HG02973 (cell line): ENCODE measurements around the gene L3MBTL4.
"Not testable (repeated sequence)": the region's sequence is repeated elsewhere in the genome, so short reads cannot be mapped to it uniquely, and the experiment has no call there.

Experiments
- ATAC-seq: cut with Tn5 transposase; IDR thresholded peaks from one replicate; pipeline ENCODE4 v1.9.1; 2021; ENCODE audit warnings: moderate library complexity; ENCODE audit not compliant: unreplicated experiment

The L3MBTL4 gene

DNA sequence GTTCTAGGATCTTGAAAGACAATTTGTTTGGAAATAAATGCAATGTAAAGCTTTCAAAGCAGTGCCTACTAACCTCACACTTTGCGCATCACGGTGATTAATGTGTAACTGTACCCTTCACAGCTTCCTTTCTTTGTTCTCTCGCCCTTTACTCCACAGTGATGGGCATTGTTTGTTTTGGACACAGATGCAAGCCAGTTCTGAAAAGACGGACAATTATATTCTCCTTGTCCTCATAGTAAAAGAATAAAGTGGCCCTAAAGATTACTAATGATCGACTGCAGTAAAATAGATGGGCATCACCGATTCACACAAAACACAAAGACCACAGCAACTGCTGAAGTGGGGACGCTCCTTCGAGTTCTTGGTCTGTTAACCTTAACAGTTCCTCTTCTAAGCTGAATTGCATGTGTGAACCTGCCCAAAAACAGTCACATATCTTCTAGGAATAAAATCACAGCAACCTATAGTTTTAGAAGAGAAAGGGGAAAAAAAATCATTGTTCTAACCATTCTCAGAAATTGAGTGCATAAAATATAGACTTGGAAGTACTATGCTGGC, 7.7 kb downstream of the L3MBTL4 start:
- ATAC-seq: no peak

DNA sequence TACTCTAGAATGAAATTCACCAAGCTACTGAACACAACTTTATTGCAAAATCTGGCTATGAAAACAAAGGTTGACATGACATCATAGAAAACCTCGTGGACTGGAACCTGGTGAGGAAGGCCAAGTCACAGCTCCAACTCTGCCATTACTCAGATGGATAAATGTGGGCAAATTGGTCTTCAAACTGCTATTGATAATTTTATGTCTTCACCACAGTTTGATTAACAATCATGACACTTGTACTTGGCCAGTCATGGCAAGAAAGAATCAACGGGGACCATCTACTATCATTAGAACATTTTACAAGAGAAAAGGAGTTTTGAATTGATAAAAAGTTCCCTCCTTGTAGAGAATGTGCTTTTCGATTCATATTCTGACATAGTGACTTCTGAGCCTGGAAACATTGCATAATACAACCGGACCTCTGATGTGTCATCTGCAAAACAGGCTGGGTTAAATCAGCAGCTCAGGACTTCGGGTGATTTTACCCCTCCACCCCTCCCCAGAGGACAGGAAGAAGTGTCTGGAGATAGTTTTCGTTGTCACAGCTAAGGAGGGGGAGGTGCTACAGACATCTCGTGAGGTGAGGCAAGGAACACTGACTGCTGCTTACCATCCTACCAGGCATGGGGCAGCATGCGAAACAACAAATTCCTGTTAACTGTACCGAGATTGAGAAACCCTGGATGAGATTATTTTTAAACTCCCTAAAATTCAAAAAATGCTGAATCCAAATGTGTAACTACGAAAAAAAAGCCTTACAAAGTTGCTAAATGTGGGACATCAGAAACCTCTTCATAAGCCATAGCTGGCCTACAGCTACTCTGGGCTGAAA, 8.4 kb downstream of the L3MBTL4 start:
- ATAC-seq: no peak

DNA sequence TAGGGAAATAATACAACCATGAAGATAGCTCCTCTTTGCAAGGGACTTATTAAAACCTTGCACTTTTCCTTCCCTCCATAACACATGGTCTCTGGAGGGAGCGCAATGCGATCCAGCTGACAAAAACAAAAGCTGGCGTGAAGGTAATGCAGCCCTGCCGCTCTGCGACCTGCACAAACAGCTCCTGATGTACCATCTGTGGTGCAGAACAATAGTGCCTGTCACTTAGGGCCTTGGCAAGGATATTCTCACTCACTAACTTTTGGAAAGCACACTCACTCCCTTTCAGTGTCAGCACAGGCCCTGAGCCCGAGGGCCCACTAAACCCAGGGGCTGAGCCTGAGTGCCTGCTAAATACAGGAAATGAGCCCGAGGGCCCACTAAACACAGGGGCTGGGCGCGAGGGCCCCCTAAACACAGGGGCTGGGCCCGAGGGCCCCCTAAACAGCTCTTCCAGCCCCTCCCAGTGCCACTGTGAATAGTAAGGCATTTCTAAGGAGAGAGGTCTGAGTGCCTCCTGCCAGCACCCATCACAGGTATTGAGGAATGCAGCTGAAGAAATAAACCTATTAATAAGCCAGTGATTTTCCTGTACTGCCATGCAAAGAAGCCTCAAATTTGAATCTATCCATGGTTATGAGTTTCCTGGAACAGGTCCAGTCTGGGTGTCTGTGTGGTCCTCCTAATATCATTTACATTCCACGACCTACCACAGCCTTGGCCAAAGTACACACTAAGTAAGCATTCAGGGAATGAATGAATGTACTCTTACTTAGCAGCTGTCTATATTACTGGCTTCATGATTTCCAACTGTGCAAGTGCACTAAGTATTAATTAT, 9.3 kb downstream of the L3MBTL4 start:
- no peak for ATAC-seq

DNA sequence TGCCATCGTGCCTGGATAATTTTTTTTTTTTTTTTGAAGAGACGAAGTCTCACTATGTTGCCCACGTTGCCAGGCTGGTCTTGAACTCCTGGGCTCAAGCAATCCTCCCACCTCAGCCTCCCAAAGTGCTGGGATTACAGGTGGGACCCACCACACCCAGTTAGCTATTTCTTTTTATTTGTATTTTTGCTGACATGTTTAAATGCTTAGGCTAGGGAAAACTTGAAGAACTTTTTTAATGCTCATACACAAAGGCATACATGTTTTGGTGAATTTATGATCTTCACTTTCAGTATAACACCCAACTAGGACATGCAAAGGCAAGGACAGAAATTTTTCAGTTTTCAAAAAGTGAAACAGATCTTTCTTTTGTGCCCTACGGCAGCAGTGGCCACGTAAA, 9.9 kb downstream of the L3MBTL4 start:
- no peak for ATAC-seq

- no peak for ATAC-seq
Measured at GRCh38 chr18:6401687-6402086, 13.0 kb downstream of the L3MBTL4 start.

DNA sequence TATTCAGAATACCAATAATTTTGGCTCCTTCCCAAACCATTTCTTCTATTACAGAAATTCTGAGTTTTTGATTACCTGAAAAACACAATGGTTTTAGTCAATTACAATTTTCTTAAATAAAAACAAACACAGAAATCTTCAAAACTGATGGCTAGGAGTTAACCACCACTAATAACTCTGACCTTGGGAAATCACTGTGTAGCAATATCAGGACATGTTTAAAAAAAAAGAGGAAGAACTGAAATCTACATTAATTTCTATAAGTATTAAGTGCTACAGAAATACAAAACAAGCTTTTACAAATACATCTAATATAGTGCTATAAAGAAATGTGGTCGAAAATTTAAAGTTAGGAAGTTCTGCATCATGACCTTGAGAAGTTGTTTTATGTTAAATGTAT, 14.9 kb downstream of the L3MBTL4 start:
- ATAC-seq: no peak

DNA sequence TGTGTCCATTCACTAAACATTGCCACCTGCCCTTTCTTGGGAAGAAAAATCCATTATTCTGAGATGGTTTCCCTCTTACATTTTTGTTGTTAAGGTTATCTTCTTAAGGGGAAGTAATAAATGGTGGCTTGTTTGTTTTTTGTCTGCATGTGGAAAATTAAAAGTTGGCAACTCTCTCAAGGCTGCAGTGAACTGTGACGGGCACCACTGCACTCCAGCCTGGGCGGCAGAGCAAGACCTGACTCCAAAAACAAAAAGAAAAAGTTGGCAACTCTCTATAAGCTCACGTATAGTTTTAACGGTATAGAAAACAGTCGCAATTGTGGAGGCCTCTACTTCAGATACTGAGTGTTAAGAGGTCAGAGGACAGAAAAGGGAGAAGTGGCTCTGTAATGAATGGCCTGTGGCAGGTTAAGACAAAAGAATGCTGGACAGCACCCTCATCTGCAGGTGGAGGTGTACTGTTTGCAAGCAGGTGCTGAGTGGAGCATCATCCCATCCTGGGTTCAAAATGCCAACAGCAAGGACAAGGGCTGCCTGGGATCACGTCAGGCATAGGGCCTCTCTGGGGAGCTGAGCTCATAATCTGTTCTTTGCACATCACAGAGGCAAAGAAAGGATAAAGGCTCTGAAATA, 16.7 kb downstream of the L3MBTL4 start:
- no peak for ATAC-seq

GRCh38 chr18:6396847-6397246, 17.9 kb downstream of the L3MBTL4 start:
- no peak for ATAC-seq

GRCh38 chr18:6396276-6396675, 18.4 kb downstream of the L3MBTL4 start:
- no peak for ATAC-seq

DNA sequence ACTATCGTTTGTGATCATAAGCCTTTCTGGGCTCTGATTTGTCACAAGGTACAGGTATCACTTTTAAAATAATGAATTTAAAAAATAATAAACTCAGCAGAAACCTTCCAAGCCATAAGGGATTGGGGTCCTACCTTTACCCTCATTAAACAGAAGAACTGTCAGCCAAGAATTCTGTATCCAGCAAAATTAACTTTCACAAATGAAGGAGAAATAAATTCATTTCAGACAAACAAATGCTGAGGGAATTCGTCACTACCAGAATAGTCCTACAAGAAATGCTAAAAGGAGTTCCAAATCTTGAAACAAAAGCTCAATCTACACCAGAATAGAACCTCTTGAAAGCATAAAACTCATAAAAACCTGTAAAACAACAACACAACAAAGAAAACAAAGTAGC, 25.7 kb downstream of the L3MBTL4 start:
- ATAC-seq: no peak

DNA sequence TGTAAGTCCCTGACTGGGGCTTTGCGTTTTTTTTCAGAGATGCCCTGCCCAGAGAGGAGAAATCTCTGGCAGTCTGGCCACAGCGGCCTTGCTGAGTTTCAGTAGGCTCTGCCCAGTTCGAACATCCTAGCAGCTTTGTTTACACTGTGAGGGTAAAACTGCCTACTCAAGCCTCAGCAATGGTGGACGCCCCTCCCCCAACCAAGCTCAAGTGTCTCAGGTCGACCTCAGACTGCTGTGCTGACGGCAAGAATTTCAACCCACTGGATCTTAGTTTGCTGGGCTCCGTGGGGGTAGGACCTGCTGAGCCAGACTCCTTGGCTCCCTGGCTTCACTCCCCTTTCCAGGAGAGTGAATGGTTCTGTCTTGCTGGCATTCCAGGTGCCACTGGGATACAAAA, 31.7 kb downstream of the L3MBTL4 start:
- ATAC-seq: no peak

- not testable (repeated sequence) for ATAC-seq
Measured at GRCh38 chr18:6377473-6377872, 37.2 kb downstream of the L3MBTL4 start.

DNA sequence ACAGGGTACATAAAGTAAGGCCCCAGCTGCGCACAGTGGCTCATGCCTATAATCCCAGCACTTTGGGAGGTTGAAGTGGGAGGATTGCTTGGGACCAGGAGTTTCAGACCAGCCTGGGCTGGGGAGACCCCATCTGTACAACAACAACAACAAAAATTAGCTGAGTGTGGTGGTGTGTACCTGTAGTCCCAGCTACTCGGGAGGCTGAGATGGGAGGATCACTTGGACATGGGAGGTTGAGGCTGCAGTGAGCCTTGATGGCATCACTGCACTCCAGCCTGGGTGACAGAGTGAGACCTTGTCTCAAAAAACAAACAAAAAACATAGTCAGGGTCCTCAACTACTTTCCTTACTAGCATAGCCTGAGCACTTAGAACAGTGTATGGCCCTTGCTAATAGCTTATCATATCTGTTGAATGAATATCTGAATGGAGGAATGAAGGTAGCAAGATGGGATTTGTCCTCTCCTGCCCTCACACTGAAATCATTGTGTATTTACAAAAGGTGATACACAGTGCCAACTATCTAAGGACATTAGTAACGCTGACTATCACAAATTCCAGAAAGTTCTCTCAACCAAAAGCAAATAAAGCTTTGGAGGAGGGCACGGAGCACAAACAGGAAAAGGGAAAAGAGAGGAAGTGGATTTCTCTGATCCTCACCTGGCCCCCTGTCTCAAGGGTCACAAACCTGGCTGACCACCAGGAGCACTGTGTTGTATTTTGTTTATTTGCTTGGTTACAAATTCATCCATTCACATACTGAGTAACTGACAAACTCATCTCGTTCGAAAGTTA, 38.1 kb downstream of the L3MBTL4 start:
- ATAC-seq: no peak

GRCh38 chr18:6374935-6375529, 39.7 kb downstream of the L3MBTL4 start:
- ATAC-seq: no peak

GRCh38 chr18:6374340-6374739, 40.4 kb downstream of the L3MBTL4 start:
- ATAC-seq: no peak

- no peak for ATAC-seq
Measured at GRCh38 chr18:6373187-6373586, 41.5 kb downstream of the L3MBTL4 start.

DNA sequence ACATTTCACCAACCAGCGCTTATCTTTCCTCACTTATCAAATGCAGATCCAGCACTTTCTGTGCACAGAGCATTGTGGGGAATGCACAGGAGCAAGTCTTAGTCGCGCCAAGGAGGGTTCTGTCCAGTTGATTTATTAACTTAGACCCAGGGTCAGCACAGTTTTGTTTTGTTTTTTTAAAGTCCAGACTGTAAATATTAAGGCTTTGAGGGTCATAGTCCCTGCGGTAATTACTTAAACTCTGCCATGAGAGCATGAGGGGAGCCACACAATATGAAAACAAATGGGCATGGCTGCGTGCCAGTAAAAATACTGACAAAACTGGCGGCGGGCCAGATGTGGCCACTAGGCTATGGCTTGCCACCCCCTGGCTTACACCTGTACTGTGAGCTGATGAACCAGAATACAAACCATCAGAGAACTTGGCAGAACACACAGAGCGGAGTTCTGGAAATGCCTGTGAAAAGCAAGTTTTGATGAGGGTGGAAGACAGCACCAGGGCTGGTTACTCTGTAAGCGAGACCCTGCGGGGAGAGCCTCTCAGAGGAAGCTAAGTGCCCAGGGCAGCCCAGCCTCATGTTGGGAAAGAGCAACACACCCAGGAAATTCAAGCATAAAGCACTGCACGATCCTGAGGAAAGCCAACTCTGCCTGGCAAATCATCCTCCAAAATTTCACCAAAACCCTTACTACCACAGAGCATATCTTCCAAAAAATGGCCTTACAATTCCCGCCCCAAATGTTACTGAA, 43.6 kb downstream of the L3MBTL4 start:
- no peak for ATAC-seq

GRCh38 chr18:6370410-6370809, 44.3 kb downstream of the L3MBTL4 start:
- ATAC-seq: no peak

- ATAC-seq: no peak
Measured at GRCh38 chr18:6368017-6368416, 46.7 kb downstream of the L3MBTL4 start.
